Upper lobe of left lung (tissue), 4 donors: ENCODE results near the gene ZNF813.

Source experiments
- EP300 ChIP-seq, 4 donors: sonication (generic); formaldehyde crosslinking; IDR thresholded peaks; one replicate each; pipeline ENCODE4 v1.5.1; 2017; ENCODE audit warnings: antibody characterized with exemption in 4 of 4, control low read depth in 2 of 4
- POLR2A ChIP-seq, 4 donors: fragments of 450-650 bp; IDR thresholded peaks; one replicate each; pipeline ENCODE4 v1.5.1; 2016 to 2017; ENCODE audit warnings: antibody characterized with exemption in 4 of 4, mild to moderate bottlenecking in 2 of 4
- POLR2AphosphoS5 ChIP-seq, 2 donors: sonication (generic); formaldehyde crosslinking; IDR thresholded peaks; one replicate each; pipeline ENCODE4 v1.5.1; 2017; ENCODE audit warnings: antibody characterized with exemption in 2 of 2
- TF ChIP-seq, protein P1 (sequence below), 6 experiments: fragments of 450-650 bp in 4 of 6; fragments of 200-600 bp in 2 of 6; sonication (generic) in 2 of 6; IDR thresholded peaks; one replicate each; pipeline ENCODE4 v1.5.1; 2016 to 2019; ENCODE audit warnings: antibody characterized with exemption in 6 of 6

GRCh38 chr19:53432088-53432661 lies 35.4 kb upstream of the ZNF813 start:
- TF ChIP-seq, protein P1, sequence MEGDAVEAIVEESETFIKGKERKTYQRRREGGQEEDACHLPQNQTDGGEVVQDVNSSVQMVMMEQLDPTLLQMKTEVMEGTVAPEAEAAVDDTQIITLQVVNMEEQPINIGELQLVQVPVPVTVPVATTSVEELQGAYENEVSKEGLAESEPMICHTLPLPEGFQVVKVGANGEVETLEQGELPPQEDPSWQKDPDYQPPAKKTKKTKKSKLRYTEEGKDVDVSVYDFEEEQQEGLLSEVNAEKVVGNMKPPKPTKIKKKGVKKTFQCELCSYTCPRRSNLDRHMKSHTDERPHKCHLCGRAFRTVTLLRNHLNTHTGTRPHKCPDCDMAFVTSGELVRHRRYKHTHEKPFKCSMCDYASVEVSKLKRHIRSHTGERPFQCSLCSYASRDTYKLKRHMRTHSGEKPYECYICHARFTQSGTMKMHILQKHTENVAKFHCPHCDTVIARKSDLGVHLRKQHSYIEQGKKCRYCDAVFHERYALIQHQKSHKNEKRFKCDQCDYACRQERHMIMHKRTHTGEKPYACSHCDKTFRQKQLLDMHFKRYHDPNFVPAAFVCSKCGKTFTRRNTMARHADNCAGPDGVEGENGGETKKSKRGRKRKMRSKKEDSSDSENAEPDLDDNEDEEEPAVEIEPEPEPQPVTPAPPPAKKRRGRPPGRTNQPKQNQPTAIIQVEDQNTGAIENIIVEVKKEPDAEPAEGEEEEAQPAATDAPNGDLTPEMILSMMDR (IDR thresholded peaks at IDR 0.05) = no peak
- TF ChIP-seq POLR2AphosphoS5 (IDR thresholded peaks at IDR 0.05) = no peak
- no peak for TF ChIP-seq POLR2A (IDR thresholded peaks at IDR 0.05)
- TF ChIP-seq EP300 (IDR thresholded peaks at IDR 0.05) = no peak
